SK-MEL-5 (cell line): ENCODE results near the gene FAHD2A. TPM values are rescaled to one million over a fixed set of nuclear protein-coding genes. Genes with fewer than 3 reads are reported as not detected.

Experiments
- small RNA-seq, 2 experiments: library from RNA; depleted of rRNA; stranded (forward); fragments of <200 nt; gene quantifications; one replicate each; pipeline ENCODE3, GENCODE V24; 2014
- total RNA-seq: library from RNA; depleted of rRNA; stranded (reverse); fragments of >200 nt; shearing (Covaris generic); gene quantifications from 2 replicates; pipeline ENCODE4 v1.2.3, GENCODE V29; 2014; rRNA removed

Gene FAHD2A
- total RNA-seq, 1 experiment from 2014 or later: 47.8 TPM

Small RNA genes lying within 50 kb of the gene (small RNA-seq; reads per million reads assigned to genes)
- 0 reads per million in 2 experiments for gene AC133104.2

Other genes starting within 250 kb of the FAHD2A start
- gene ZNF514, start 242.9 kb upstream of the FAHD2A start, total RNA-seq: 6.8 and 7.5 TPM in 2 replicates
- 6.5 and 7.6 TPM in 2 replicates for gene ZNF2, start 236.9 kb upstream of the FAHD2A start, total RNA-seq
- gene ZNF892, start 195.2 kb upstream of the FAHD2A start, total RNA-seq: 1.2 and 1.3 TPM in 2 replicates
- gene PROM2, start 128.3 kb upstream of the FAHD2A start, total RNA-seq: not detected in 2 replicates
- gene KCNIP3, start 105.4 kb upstream of the FAHD2A start, total RNA-seq: 18.1 and 21.0 TPM in 2 replicates
- gene TRIM43B, start 82.0 kb downstream of the FAHD2A start, total RNA-seq: not detected in 2 replicates
- not detected in 2 replicates for gene TRIM43, start 189.3 kb downstream of the FAHD2A start, total RNA-seq